Gastroesophageal sphincter (tissue), 4 donors: ENCODE measurements around the gene HES3. TPM values are rescaled to one million over a fixed set of nuclear protein-coding genes. Genes with fewer than 3 reads are reported as not detected.

Experiments used
- ATAC-seq: fragments of 150-250 bp; one replicate; pipeline ENCODE4 v1.9.1; 2016; ENCODE audit warnings: mild to moderate bottlenecking, moderate library complexity
- H3K27ac ChIP-seq, 4 donors: fragments of 200-600 bp; sonication (generic) in 3 of 4; 1 replicate in 3 of 4; 2 replicates in 1 of 4; pipeline ENCODE4 v1.5.1; 2016 to 2019
- H3K27me3 ChIP-seq: fragments of 200-600 bp; sonication (generic); one replicate; pipeline ENCODE4 v1.5.1; 2019
- H3K36me3 ChIP-seq, 2 donors: fragments of 200-600 bp; sonication (generic); one replicate each; pipeline ENCODE4 v1.5.1; 2019; ENCODE audit warnings: control low read depth in 1 of 2
- H3K4me1 ChIP-seq, 3 donors: fragments of 200-600 bp; sonication (generic); 1 replicate in 2 of 3; 2 replicates in 1 of 3; pipeline ENCODE4 v1.5.1; 2016 to 2019; ENCODE audit warnings: control low read depth in 2 of 3
- H3K4me3 ChIP-seq, 2 donors: fragments of 200-600 bp; sonication (generic); one replicate each; pipeline ENCODE4 v1.5.1; 2019; ENCODE audit warnings: mild to moderate bottlenecking in 1 of 2, moderate library complexity in 1 of 2
- H3K9me3 ChIP-seq, 3 donors: fragments of 200-600 bp; sonication (generic); one replicate each; pipeline ENCODE4 v1.5.1; 2017 to 2019; ENCODE audit warnings: control low read depth in 2 of 3
- CTCF ChIP-seq, 4 experiments: fragments of 200-600 bp in 2 of 4; fragments of 450-650 bp in 2 of 4; sonication (generic) in 1 of 4; IDR thresholded peaks; one replicate each; pipeline ENCODE4 v1.5.1; 2017 to 2019; ENCODE audit warnings: antibody characterized with exemption in 4 of 4, mild to moderate bottlenecking in 2 of 4, moderate library complexity in 2 of 4
- EP300 ChIP-seq: sonication (generic); formaldehyde crosslinking; IDR thresholded peaks from one replicate; pipeline ENCODE4 v1.6.1; 2017; ENCODE audit warnings: antibody characterized with exemption, mild to moderate bottlenecking
- POLR2A ChIP-seq, 2 donors: fragments of 450-650 bp; IDR thresholded peaks; one replicate each; pipeline ENCODE4 v1.6.1; 2017; ENCODE audit warnings: antibody characterized with exemption in 2 of 2, mild to moderate bottlenecking in 2 of 2, moderate library complexity in 1 of 2
- POLR2AphosphoS5 ChIP-seq: sonication (generic); formaldehyde crosslinking; IDR thresholded peaks from one replicate; pipeline ENCODE4 v1.6.1; 2017; ENCODE audit warnings: antibody characterized with exemption
- WGBS, 2 donors: methylation state at CpG; one replicate each; pipeline ENCODE4 v1.1.5; 2018; ENCODE audit warnings: low coverage in 1 of 2; 5-methylcytosine and 5-hydroxymethylcytosine counted together
- total RNA-seq, 4 donors: library from RNA; depleted of rRNA; stranded (reverse); fragments of >200 nt; gene quantifications; one replicate each; pipeline ENCODE4 v1.1.0, GENCODE V29; 2016

Gene HES3
- total RNA-seq, 4 donors from 2014 or later = not detected

DNA sequence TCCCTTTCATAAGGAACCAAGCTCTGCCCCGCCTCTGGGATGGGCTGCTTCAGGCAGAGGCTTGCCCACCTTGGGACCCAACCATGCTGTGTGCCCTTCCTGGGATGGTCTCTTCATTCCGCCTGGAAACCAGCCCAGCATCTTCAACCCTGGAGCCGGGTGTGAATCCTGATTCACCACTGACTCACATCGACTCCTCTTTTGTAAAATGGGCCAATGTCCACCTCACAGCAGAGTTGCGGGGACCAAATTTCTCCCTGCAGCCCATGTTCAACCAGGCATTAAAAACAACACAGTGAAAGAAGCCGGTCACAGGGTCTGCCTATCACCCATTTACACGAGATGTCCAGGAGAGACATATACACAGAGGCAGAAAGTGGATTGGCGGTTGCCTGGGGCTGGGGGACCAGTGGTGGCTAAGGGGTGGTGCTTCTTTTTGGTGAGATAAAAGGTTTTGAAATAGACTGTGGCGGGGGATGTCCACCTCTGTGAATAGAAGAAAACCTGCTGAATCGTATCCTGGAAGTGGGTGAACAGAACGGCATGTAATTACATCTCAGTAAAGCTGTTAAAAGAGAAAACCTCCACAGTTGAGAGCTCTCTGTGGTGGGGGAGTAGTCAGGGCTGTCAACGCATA lies 23.8 kb downstream of the HES3 start:
- Histone ChIP-seq H3K4me1 (peaks cover 0 to 51% (median 11%) of the 10 kb centered on the region in 3 donors), H3K4me3 (no peak overlapping the region), H3K36me3 (no peaks in the 10 kb centered on the region), H3K9me3 (no peaks in the 10 kb centered on the region), H3K27me3 (peaks cover 10% of the 10 kb centered on the region), H3K27ac (no peak overlapping the region)
- whole genome bisulfite sequencing, 2 donors = 75 to 81% methylated on average over 8 of the region's 12 CpGs
- no peak for ATAC-seq
- TF ChIP-seq EP300 (no peak), POLR2A (IDR thresholded peaks at IDR 0.05) (no peak), POLR2AphosphoS5 (no peak), CTCF (IDR thresholded peaks at IDR 0.05) (no peak)

- ATAC-seq = no peak
- no peaks in the 10 kb centered on the region for H3K9me3 ChIP-seq
- no peaks in the 10 kb centered on the region for H3K36me3 ChIP-seq
- 89% methylated on average over 6 of the region's 21 CpGs; no CpG with 5 or more reads in 1 of the 2 donors for WGBS, 2 donors
- no peak for TF ChIP-seq POLR2A (IDR thresholded peaks at IDR 0.05)
- TF ChIP-seq CTCF (IDR thresholded peaks at IDR 0.05) = no peak
- no peak for TF ChIP-seq POLR2AphosphoS5
- no peak overlapping the region for H3K27ac ChIP-seq
- no peak overlapping the region for H3K4me3 ChIP-seq
- peaks cover 0 to 49% (median 5%) of the 10 kb centered on the region in 3 donors for H3K4me1 ChIP-seq
- peaks cover 4% of the 10 kb centered on the region for H3K27me3 ChIP-seq
Measured at GRCh38 chr1:6268415-6268814, 24.4 kb downstream of the HES3 start.

GRCh38 chr1:6269296-6269695 lies 25.3 kb downstream of the HES3 start:
- peaks cover 0 to 44% (median 0%) of the 10 kb centered on the region in 3 donors for H3K4me1 ChIP-seq
- ATAC-seq = no peak
- H3K4me3 ChIP-seq = no peak overlapping the region
- no peaks in the 10 kb centered on the region for H3K27me3 ChIP-seq
- H3K9me3 ChIP-seq = no peaks in the 10 kb centered on the region
- WGBS, 2 donors = no CpG with 5 or more reads among the region's 14 CpGs
- no peak overlapping the region for H3K27ac ChIP-seq
- TF ChIP-seq EP300 (no peak), CTCF (IDR thresholded peaks at IDR 0.05) (no peak), POLR2A (IDR thresholded peaks at IDR 0.05) (no peak), POLR2AphosphoS5 (no peak)
- no peaks in the 10 kb centered on the region for H3K36me3 ChIP-seq

- H3K4me1 ChIP-seq = peaks cover 0 to 44% (median 0%) of the 10 kb centered on the region in 3 donors
- H3K27me3 ChIP-seq = no peaks in the 10 kb centered on the region
- no peak for ATAC-seq
- no peaks in the 10 kb centered on the region for H3K36me3 ChIP-seq
- no peaks in the 10 kb centered on the region for H3K9me3 ChIP-seq
- H3K4me3 ChIP-seq = no peak overlapping the region
- no peak overlapping the region for H3K27ac ChIP-seq
- 47% methylated on average over 3 of the region's 22 CpGs; no CpG with 5 or more reads in 1 of the 2 donors for WGBS, 2 donors
- TF ChIP-seq CTCF (IDR thresholded peaks at IDR 0.05) = no peak
- no peak for TF ChIP-seq POLR2AphosphoS5
- TF ChIP-seq POLR2A (IDR thresholded peaks at IDR 0.05) = no peak
- TF ChIP-seq EP300 = no peak
Measured at GRCh38 chr1:6269720-6270400, 25.9 kb downstream of the HES3 start.

DNA sequence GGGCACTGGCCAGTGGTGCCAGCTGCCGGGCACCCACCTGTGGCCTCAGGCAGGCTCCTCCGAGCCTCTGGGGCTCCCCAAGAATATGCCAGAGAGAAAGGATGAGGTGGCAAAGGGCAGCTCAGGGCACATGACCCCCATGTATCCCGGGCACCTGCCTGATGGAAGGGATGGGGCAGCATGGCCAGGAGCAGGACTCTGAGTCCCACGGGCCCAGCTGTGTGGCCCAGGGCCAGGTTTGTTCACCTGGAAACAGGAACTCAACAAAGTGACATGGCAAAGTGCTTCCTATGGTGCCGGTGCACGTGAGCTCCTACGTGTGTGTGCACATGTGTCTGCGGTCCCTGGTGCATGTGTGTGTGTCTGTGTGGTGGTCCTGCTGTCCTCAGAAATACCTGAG lies 26.4 kb downstream of the HES3 start:
- H3K4me3 ChIP-seq = no peak overlapping the region
- H3K36me3 ChIP-seq = no peaks in the 10 kb centered on the region
- no peaks in the 10 kb centered on the region for H3K27me3 ChIP-seq
- H3K9me3 ChIP-seq = no peaks in the 10 kb centered on the region
- WGBS, 2 donors = no CpG with 5 or more reads among the region's 8 CpGs
- ATAC-seq = no peak
- TF ChIP-seq POLR2AphosphoS5 = no peak
- no peak for TF ChIP-seq CTCF (IDR thresholded peaks at IDR 0.05)
- TF ChIP-seq POLR2A (IDR thresholded peaks at IDR 0.05) = no peak
- no peak for TF ChIP-seq EP300
- peaks cover 0 to 41% (median 0%) of the 10 kb centered on the region in 3 donors for H3K4me1 ChIP-seq
- no peak overlapping the region for H3K27ac ChIP-seq
